Lung microvascular endothelial cell (primary cell): Measurements from ENCODE around the gene ANK2. TPM values are rescaled to one million over a fixed set of nuclear protein-coding genes. Genes with fewer than 3 reads are reported as not detected.

Experiments used
- DNase-seq, 2 donors: peaks; one replicate each; pipeline versions ENCODE4 v3.0.0 to v3.0.0-alpha.2; 2010; ENCODE audit warnings: low read depth in 2 of 2
- total RNA-seq: library from RNA; depleted of rRNA; stranded (reverse); fragments of >200 nt; gene quantifications from 2 replicates; pipeline ENCODE4 v1.2.1, GENCODE V29; 2014

The ANK2 gene
- total RNA-seq, 1 donor from 2014 or later: 55.8 TPM

- no peak for DNase-seq
Measured at GRCh38 chr4:113394108-113394729, 344.8 kb downstream of the ANK2 start.

DNA sequence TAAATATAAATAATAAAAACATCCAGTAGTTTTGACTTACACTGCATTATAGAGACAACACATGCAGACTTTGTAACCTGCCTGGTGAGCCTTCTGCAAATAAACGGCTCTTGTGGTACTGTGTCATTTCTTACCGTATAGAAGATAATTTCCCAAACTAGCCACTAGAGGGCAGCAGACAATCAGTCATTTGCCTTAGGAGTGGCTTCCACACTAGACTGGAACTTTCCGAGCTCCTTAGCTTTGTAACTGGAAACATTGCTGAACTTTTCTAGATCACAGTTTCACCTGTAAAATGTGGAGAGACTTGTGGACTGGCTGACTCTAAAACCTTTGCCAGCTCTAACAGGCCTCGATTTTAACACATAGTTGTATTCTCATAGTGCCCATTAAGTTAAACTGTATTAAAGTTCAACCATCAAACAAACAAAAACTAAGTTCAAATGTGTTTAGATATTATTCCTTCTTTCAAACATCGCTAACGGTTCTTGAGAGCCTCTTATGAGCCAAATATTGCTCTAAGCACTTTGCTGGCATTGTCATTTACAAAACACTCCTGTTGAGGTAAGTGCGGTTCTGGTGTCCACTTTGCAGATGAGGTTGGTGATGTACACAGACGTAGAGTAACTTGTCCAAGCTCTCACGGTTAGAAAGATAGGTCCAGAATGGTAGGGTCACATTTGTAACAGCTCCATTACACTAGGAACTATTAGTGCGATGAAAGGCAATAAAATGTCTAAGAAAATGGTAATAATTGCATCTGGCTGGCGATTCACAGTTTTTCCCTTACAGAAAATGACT is 345.5 kb downstream of the ANK2 start:
- peak; percentile 89 to 92 for DNase-seq

DNA sequence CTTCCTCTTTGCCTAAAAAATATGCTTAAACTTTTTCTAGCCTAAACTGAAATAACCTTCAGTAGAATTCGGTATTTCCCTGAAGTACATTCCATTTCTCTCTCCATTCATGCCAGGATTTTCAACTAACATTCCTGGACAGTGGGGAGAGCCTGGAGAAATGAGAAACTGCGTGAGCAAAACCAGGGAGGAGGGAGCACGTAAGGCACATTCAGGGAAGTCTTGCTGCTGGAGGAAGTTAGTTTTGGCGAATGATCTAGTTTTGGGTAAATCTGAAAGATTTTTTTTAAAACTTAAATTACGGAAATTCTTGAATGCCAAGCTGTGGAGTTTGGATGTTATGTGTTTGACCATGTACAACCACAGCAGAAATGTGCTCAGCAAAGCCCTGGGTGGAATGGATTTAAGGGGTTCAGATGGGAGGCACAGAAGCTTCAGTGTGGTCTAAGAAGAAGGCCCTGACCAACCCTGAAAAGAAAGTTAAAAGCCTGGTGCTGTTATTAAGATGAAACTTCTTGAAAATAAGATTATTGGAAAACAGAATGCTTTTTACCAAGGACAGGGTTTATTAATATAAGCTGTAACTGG is 347.8 kb downstream of the ANK2 start:
- peak; percentile 30 to 49 for DNase-seq

GRCh38 chr4:113398441-113399143 is 349.1 kb downstream of the ANK2 start:
- no peak for DNase-seq

GRCh38 chr4:113404167-113404571 is 354.7 kb downstream of the ANK2 start:
- DNase-seq: no peak

- DNase-seq: peak in 1 of 2 donors; percentile 16
Measured at GRCh38 chr4:113404841-113405240, 355.4 kb downstream of the ANK2 start.

- DNase-seq: no peak
Measured at GRCh38 chr4:113405874-113406722, 356.6 kb downstream of the ANK2 start.

- DNase-seq: peak in 1 of 2 donors; percentile 75
Measured at GRCh38 chr4:113406723-113407016, 357.2 kb downstream of the ANK2 start.

GRCh38 chr4:113407409-113407808 is 358.0 kb downstream of the ANK2 start:
- no peak for DNase-seq

- DNase-seq: peak in 1 of 2 donors; percentile 50
Measured at GRCh38 chr4:113409181-113409580, 359.7 kb downstream of the ANK2 start.

GRCh38 chr4:113410686-113411085 is 361.2 kb downstream of the ANK2 start:
- peak in 1 of 2 donors; percentile 15 for DNase-seq

GRCh38 chr4:113411496-113411938 is 362.1 kb downstream of the ANK2 start:
- DNase-seq: peak in 1 of 2 donors; percentile 63

- DNase-seq: no peak
Measured at GRCh38 chr4:113419631-113420030, 370.2 kb downstream of the ANK2 start.

GRCh38 chr4:113420938-113421337 is 371.5 kb downstream of the ANK2 start:
- no peak for DNase-seq

GRCh38 chr4:113423631-113424030 is 374.2 kb downstream of the ANK2 start:
- no peak for DNase-seq

- no peak for DNase-seq
Measured at GRCh38 chr4:113433116-113433515, 383.7 kb downstream of the ANK2 start.
